PFSK-1 (cell line): ENCODE data around the gene DLK1.

Experiments
- FOXP2 ChIP-seq: optimal IDR thresholded peaks from 2 replicates; pipeline ENCODE3; 2011; ENCODE audit warnings: borderline replicate concordance, control low read depth, inconsistent platforms; ENCODE audit not compliant: insufficient read depth; ENCODE audit errors: extremely low read length, extremely low read depth
- POLR2AphosphoS5 ChIP-seq: IDR thresholded peaks from 2 replicates; pipeline ENCODE4 v1.6.1; 2012; ENCODE audit warnings: low read depth, mild to moderate bottlenecking, control low read depth, low read length, moderate library complexity
- REST ChIP-seq, 2 experiments: IDR thresholded peaks; 2 replicates each; pipeline versions ENCODE4 v1.6.1 to v1.8.0; 2011 to 2012; ENCODE audit warnings: low read depth in 2 of 2, low read length in 2 of 2, control low read depth in 1 of 2, inconsistent platforms in 1 of 2, mild to moderate bottlenecking in 1 of 2, moderate library complexity in 1 of 2; ENCODE audit not compliant: insufficient read depth in 1 of 2
- SIN3A ChIP-seq: IDR thresholded peaks from 2 replicates; pipeline ENCODE4 v1.6.1; 2012; ENCODE audit warnings: mild to moderate bottlenecking, low read length, moderate library complexity, borderline replicate concordance; ENCODE audit not compliant: insufficient read depth
- TAF1 ChIP-seq: IDR thresholded peaks from 2 replicates; pipeline ENCODE4 v1.6.1; 2012; ENCODE audit warnings: low read length, control low read depth, borderline replicate concordance; ENCODE audit not compliant: insufficient read depth

The DLK1 gene

DNA sequence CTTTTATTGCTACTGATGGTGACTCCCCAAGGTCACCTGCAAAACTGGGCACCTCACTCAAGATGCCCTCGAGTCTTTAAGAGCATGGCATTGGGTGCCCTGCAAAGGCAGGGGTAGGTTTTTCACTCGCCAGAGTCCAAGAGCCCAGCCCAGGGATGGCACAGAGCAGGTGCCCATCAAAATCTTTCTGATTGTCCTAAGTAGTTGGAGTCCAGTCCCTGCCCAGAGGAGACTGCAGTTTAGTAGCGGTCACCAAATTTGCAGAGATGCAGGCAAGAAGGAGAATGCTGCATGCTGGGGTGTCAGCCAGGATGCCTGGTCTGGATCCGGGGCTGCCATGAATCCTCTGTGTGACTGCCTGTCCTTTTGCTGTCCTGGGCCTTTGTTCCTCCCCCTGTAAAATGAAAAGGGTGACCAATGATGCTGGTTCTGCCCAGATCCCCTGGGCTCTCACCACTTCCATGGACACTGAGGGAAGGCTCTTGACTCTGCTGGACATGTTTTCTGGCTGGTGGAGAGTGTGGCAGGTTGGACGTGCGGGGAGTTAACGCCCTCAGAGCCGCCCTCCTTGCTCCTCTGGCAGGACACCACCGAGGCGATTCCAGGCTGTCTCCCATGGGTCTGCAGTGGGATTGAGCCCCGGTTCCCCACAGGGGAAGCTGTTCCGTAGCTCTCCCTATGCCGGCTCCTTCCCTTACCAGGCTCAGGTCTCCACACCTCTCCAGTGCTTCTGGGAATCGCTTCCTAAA lies 41.3 kb downstream of the DLK1 start:
- TF ChIP-seq TAF1 = no peak
- TF ChIP-seq REST (IDR thresholded peaks at IDR 0.05; ENCODE audit: insufficient read depth in 1 of 2, low read depth in 2 of 2, low read length in 2 of 2) = no peak
- no peak for TF ChIP-seq FOXP2
- no peak for TF ChIP-seq SIN3A
- no peak for TF ChIP-seq POLR2AphosphoS5

- TF ChIP-seq REST (IDR thresholded peaks at IDR 0.05; ENCODE audit: insufficient read depth in 1 of 2, low read depth in 2 of 2, low read length in 2 of 2) = no peak
- no peak for TF ChIP-seq SIN3A
- TF ChIP-seq POLR2AphosphoS5 = no peak
Measured at GRCh38 chr14:100769035-100769939, 42.6 kb downstream of the DLK1 start.

DNA sequence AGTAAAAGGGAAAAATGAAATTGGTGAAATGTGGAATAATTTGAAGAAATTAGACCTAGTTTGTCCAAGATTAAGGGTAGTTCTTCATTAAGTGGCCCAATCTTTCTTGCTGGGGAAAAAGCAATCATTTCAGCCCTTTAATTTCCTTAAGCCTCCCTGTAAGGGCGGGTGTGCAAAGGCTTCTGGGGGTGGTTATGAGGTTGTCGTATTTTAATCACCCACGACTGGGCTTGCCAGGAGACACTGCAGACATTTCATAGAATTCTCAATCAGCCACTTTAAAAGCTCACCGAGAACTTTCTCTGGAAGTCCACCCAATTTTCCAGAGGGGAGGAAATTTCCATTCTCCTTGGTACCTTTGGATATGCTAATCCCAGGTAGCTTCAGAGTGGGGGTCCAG lies 43.4 kb downstream of the DLK1 start:
- TF ChIP-seq FOXP2 (no peak), REST (IDR thresholded peaks at IDR 0.05; ENCODE audit: insufficient read depth in 1 of 2, low read depth in 2 of 2, low read length in 2 of 2) (no peak), POLR2AphosphoS5 (no peak), SIN3A (no peak), TAF1 (no peak)

- peak; percentile 10 for TF ChIP-seq FOXP2
- TF ChIP-seq POLR2AphosphoS5 = no peak
Measured at GRCh38 chr14:100770605-100771120, 44.0 kb downstream of the DLK1 start.

DNA sequence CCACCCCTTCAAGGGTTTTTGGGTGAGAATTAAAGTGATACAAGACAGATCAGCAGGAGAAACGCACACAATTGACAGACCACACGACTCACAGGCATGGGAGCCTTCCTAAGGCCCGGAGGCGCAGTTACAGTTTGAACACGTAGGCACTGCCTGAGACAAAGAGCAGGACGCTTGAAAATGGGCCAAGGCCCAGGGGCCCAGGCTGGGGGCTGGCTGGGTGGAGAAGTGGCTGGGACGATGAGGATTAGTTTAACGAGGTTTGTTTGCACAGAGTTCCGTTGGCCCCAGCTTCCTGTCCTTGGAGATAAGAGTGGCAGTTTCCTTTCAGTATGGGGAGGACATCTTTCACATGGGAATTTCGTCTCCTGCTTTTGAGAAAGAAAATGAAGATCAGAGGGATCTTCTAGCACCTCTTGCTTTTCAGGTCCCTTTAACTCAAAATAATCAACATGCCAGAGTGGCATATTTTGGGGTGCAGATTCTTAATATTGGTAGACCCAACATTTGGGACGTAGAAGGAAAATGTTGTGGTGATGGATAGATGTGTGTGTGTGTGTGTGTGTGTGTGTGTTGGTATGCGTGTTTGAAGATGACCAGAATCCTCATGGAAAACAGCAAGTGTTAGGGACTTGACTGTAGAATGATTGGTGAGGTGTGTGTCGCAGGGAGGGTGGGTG lies 44.6 kb downstream of the DLK1 start:
- TF ChIP-seq REST (IDR thresholded peaks at IDR 0.05; ENCODE audit: insufficient read depth in 1 of 2, low read depth in 2 of 2, low read length in 2 of 2) = no peak
